ENCODE results near the gene RGS19. TPM values are rescaled to one million over a fixed set of nuclear protein-coding genes. Genes with fewer than 3 reads are reported as not detected.

RGS19 gene
- total and polyA plus RNA-seq, 2 of the 8 experiments (the other 6 are each of a cell fraction or from before 2014, with no cell fraction given), result 12.7 to 16.8 TPM

DNA sequence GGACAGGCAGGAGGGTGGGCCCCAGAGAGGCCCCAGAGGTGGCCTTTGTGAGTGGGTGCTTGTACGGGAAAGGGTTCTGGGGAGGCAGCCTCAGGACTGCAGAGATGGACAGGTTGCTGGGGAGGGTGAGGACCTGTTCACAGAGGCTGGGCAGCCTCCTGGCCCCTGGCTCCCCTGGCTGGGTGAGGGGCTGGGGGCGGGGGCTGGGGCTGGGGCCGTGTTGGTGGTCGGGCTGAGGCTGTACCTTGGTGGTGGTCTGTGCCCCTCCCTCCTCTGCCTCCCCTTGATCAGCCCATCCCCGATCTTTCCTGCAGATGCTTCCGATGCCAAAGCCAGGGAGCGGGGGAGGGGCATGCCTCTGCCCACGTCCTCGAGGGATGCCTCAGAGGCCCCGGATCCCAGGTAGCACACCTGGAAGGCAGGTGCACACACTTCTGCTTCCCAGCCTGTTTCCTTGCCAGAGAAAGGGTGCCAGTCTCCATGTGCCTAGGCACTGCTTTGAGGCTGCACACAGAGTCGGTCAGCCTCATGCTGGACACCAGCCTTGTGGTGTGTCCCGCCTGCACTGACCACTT, 11.5 kb downstream of the RGS19 start (continued):
- TF ChIP-seq, protein P1, sequence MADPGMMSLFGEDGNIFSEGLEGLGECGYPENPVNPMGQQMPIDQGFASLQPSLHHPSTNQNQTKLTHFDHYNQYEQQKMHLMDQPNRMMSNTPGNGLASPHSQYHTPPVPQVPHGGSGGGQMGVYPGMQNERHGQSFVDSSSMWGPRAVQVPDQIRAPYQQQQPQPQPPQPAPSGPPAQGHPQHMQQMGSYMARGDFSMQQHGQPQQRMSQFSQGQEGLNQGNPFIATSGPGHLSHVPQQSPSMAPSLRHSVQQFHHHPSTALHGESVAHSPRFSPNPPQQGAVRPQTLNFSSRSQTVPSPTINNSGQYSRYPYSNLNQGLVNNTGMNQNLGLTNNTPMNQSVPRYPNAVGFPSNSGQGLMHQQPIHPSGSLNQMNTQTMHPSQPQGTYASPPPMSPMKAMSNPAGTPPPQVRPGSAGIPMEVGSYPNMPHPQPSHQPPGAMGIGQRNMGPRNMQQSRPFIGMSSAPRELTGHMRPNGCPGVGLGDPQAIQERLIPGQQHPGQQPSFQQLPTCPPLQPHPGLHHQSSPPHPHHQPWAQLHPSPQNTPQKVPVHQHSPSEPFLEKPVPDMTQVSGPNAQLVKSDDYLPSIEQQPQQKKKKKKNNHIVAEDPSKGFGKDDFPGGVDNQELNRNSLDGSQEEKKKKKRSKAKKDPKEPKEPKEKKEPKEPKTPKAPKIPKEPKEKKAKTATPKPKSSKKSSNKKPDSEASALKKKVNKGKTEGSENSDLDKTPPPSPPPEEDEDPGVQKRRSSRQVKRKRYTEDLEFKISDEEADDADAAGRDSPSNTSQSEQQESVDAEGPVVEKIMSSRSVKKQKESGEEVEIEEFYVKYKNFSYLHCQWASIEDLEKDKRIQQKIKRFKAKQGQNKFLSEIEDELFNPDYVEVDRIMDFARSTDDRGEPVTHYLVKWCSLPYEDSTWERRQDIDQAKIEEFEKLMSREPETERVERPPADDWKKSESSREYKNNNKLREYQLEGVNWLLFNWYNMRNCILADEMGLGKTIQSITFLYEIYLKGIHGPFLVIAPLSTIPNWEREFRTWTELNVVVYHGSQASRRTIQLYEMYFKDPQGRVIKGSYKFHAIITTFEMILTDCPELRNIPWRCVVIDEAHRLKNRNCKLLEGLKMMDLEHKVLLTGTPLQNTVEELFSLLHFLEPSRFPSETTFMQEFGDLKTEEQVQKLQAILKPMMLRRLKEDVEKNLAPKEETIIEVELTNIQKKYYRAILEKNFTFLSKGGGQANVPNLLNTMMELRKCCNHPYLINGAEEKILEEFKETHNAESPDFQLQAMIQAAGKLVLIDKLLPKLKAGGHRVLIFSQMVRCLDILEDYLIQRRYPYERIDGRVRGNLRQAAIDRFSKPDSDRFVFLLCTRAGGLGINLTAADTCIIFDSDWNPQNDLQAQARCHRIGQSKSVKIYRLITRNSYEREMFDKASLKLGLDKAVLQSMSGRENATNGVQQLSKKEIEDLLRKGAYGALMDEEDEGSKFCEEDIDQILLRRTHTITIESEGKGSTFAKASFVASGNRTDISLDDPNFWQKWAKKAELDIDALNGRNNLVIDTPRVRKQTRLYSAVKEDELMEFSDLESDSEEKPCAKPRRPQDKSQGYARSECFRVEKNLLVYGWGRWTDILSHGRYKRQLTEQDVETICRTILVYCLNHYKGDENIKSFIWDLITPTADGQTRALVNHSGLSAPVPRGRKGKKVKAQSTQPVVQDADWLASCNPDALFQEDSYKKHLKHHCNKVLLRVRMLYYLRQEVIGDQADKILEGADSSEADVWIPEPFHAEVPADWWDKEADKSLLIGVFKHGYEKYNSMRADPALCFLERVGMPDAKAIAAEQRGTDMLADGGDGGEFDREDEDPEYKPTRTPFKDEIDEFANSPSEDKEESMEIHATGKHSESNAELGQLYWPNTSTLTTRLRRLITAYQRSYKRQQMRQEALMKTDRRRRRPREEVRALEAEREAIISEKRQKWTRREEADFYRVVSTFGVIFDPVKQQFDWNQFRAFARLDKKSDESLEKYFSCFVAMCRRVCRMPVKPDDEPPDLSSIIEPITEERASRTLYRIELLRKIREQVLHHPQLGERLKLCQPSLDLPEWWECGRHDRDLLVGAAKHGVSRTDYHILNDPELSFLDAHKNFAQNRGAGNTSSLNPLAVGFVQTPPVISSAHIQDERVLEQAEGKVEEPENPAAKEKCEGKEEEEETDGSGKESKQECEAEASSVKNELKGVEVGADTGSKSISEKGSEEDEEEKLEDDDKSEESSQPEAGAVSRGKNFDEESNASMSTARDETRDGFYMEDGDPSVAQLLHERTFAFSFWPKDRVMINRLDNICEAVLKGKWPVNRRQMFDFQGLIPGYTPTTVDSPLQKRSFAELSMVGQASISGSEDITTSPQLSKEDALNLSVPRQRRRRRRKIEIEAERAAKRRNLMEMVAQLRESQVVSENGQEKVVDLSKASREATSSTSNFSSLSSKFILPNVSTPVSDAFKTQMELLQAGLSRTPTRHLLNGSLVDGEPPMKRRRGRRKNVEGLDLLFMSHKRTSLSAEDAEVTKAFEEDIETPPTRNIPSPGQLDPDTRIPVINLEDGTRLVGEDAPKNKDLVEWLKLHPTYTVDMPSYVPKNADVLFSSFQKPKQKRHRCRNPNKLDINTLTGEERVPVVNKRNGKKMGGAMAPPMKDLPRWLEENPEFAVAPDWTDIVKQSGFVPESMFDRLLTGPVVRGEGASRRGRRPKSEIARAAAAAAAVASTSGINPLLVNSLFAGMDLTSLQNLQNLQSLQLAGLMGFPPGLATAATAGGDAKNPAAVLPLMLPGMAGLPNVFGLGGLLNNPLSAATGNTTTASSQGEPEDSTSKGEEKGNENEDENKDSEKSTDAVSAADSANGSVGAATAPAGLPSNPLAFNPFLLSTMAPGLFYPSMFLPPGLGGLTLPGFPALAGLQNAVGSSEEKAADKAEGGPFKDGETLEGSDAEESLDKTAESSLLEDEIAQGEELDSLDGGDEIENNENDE (IDR thresholded peaks at IDR 0.05; ENCODE audit: insufficient replicate concordance, low read length), result no peak
- TF ChIP-seq SIX5 (IDR thresholded peaks at IDR 0.05; ENCODE audit: low read depth, low read length), result no peak
- TF ChIP-seq TBP (IDR thresholded peaks at IDR 0.05; ENCODE audit: low read depth, low read length), result no peak
- TF ChIP-seq EZH2 (IDR thresholded peaks at IDR 0.05; ENCODE audit: low read depth, low read length, severe bottlenecking), result no peak
- TF ChIP-seq E2F6 (IDR thresholded peaks at IDR 0.05), result no peak
- TF ChIP-seq RXRA (IDR thresholded peaks at IDR 0.05; ENCODE audit: insufficient read depth, low read depth, low read length), result no peak
- no peak for TF ChIP-seq RFX5 (IDR thresholded peaks at IDR 0.05; ENCODE audit: borderline replicate concordance, low read depth, low read length)
